Glomerular visceral epithelial cell (primary cell): ENCODE data around the gene RNF133.
"Not testable (repeated sequence)": the region's sequence is repeated elsewhere in the genome, so short reads cannot be mapped to it uniquely, and the experiment has no call there.

Experiments
- DNase-seq: peaks from one replicate; pipeline ENCODE4 v3.0.0-alpha.2; 2016; ENCODE audit errors: extremely low spot score

RNF133 gene

GRCh38 chr7:122689346-122690109, 9.4 kb downstream of the RNF133 start:
- DNase-seq, result no peak

GRCh38 chr7:122688400-122688998, 10.4 kb downstream of the RNF133 start:
- no peak for DNase-seq

GRCh38 chr7:122686360-122686878, 12.5 kb downstream of the RNF133 start:
- no peak for DNase-seq

- DNase-seq, result no peak
These were observed 14.4 kb downstream of the RNF133 start for GRCh38 chr7:122684504-122684903.

GRCh38 chr7:122682815-122683550, 15.9 kb downstream of the RNF133 start:
- no peak for DNase-seq

- not testable (repeated sequence) for DNase-seq
These were observed 17.7 kb downstream of the RNF133 start for GRCh38 chr7:122681186-122681585.

- DNase-seq, result no peak
These were observed 19.1 kb downstream of the RNF133 start for GRCh38 chr7:122679813-122680212.

- DNase-seq, result peak; percentile 31
These were observed 19.6 kb downstream of the RNF133 start for GRCh38 chr7:122679269-122679709.

- no peak for DNase-seq
These were observed 21.8 kb downstream of the RNF133 start for GRCh38 chr7:122677149-122677548.

- no peak for DNase-seq
These were observed 22.5 kb downstream of the RNF133 start for GRCh38 chr7:122676466-122676865.

- no peak for DNase-seq
These were observed 23.3 kb downstream of the RNF133 start for GRCh38 chr7:122675621-122676020.

GRCh38 chr7:122675011-122675410, 23.9 kb downstream of the RNF133 start:
- peak; percentile 18 for DNase-seq

- DNase-seq, result peak; percentile 12
These were observed 24.4 kb downstream of the RNF133 start for GRCh38 chr7:122674502-122674901.

GRCh38 chr7:122673951-122674350, 25.0 kb downstream of the RNF133 start:
- DNase-seq, result no peak

GRCh38 chr7:122672536-122672935, 26.4 kb downstream of the RNF133 start:
- no peak for DNase-seq

GRCh38 chr7:122663733-122664132, 35.2 kb downstream of the RNF133 start:
- DNase-seq, result no peak

- DNase-seq, result no peak
These were observed 40.1 kb downstream of the RNF133 start for GRCh38 chr7:122658856-122659255.

GRCh38 chr7:122653685-122654084, 45.2 kb downstream of the RNF133 start:
- no peak for DNase-seq

- DNase-seq, result no peak
These were observed 46.0 kb downstream of the RNF133 start for GRCh38 chr7:122652876-122653275.

GRCh38 chr7:122651451-122651850, 47.5 kb downstream of the RNF133 start:
- DNase-seq, result no peak
